Measurements from ENCODE around the gene TBC1D22A.
"Not testable (repeated sequence)": the region's sequence is repeated elsewhere in the genome, so short reads cannot be mapped to it uniquely, and the experiment has no call there.

TBC1D22A gene

GRCh38 chr22:47115921-47116320 is 353.5 kb downstream of the TBC1D22A start:
- Histone ChIP-seq H3K9me3 (ENCODE audit: control insufficient read depth, low read length) (no peaks in the 10 kb centered on the region), H3K36me3 (ENCODE audit: control insufficient read depth, insufficient read depth, low read length, severe bottlenecking) (peaks cover 3% of the 10 kb centered on the region), H3K4me3 (ENCODE audit: low read length) (no peak overlapping the region), H3K9ac (ENCODE audit: low read length) (no peak overlapping the region), H3K4me1 (ENCODE audit: control insufficient read depth, insufficient read depth, low read length) (peaks cover 7% of the 10 kb centered on the region), H3K27me3 (replicated peaks; ENCODE audit: control insufficient read depth, insufficient read depth, low read length) (no peaks in the 10 kb centered on the region)
- DNase-seq (ENCODE audit: low read depth) = no peak

- Histone ChIP-seq H3K4me3 (ENCODE audit: low read length) (no peak overlapping the region), H3K9me3 (ENCODE audit: control insufficient read depth, low read length) (no peaks in the 10 kb centered on the region), H3K9ac (ENCODE audit: low read length) (no peak overlapping the region), H3K4me1 (ENCODE audit: control insufficient read depth, insufficient read depth, low read length) (no peaks in the 10 kb centered on the region), H3K36me3 (ENCODE audit: control insufficient read depth, insufficient read depth, low read length, severe bottlenecking) (peaks cover 2% of the 10 kb centered on the region), H3K27me3 (replicated peaks; ENCODE audit: control insufficient read depth, insufficient read depth, low read length) (no peaks in the 10 kb centered on the region)
- no peak for DNase-seq (ENCODE audit: low read depth)
Observed at GRCh38 chr22:47116426-47117341, 354.2 kb downstream of the TBC1D22A start.

GRCh38 chr22:47117442-47117841 is 355.0 kb downstream of the TBC1D22A start:
- not testable (repeated sequence) for H3K4me3 ChIP-seq (ENCODE audit: low read length); H3K9me3 ChIP-seq (ENCODE audit: control insufficient read depth, low read length); H3K36me3 ChIP-seq (ENCODE audit: control insufficient read depth, insufficient read depth, low read length, severe bottlenecking); DNase-seq (ENCODE audit: low read depth); H3K9ac ChIP-seq (ENCODE audit: low read length); H3K27me3 ChIP-seq (replicated peaks; ENCODE audit: control insufficient read depth, insufficient read depth, low read length); H3K4me1 ChIP-seq (ENCODE audit: control insufficient read depth, insufficient read depth, low read length)

- H3K36me3 ChIP-seq (ENCODE audit: control insufficient read depth, insufficient read depth, low read length, severe bottlenecking) = no peaks in the 10 kb centered on the region
- H3K27me3 ChIP-seq (replicated peaks; ENCODE audit: control insufficient read depth, insufficient read depth, low read length) = no peaks in the 10 kb centered on the region
- no peaks in the 10 kb centered on the region for H3K9me3 ChIP-seq (ENCODE audit: control insufficient read depth, low read length)
- no peak overlapping the region for H3K9ac ChIP-seq (ENCODE audit: low read length)
- no peaks in the 10 kb centered on the region for H3K4me1 ChIP-seq (ENCODE audit: control insufficient read depth, insufficient read depth, low read length)
- H3K4me3 ChIP-seq (ENCODE audit: low read length) = no peak overlapping the region
- DNase-seq (ENCODE audit: low read depth) = no peak
Observed at GRCh38 chr22:47119181-47119580, 356.7 kb downstream of the TBC1D22A start.

GRCh38 chr22:47120399-47120798 is 357.9 kb downstream of the TBC1D22A start:
- no peak overlapping the region for H3K4me3 ChIP-seq (ENCODE audit: low read length)
- no peaks in the 10 kb centered on the region for H3K4me1 ChIP-seq (ENCODE audit: control insufficient read depth, insufficient read depth, low read length)
- no peaks in the 10 kb centered on the region for H3K9me3 ChIP-seq (ENCODE audit: control insufficient read depth, low read length)
- no peaks in the 10 kb centered on the region for H3K27me3 ChIP-seq (replicated peaks; ENCODE audit: control insufficient read depth, insufficient read depth, low read length)
- H3K9ac ChIP-seq (ENCODE audit: low read length) = no peak overlapping the region
- DNase-seq (ENCODE audit: low read depth) = no peak
- H3K36me3 ChIP-seq (ENCODE audit: control insufficient read depth, insufficient read depth, low read length, severe bottlenecking) = no peaks in the 10 kb centered on the region

- H3K4me1 ChIP-seq (ENCODE audit: control insufficient read depth, insufficient read depth, low read length) = no peaks in the 10 kb centered on the region
- DNase-seq (ENCODE audit: low read depth) = no peak
- no peaks in the 10 kb centered on the region for H3K36me3 ChIP-seq (ENCODE audit: control insufficient read depth, insufficient read depth, low read length, severe bottlenecking)
- H3K27me3 ChIP-seq (replicated peaks; ENCODE audit: control insufficient read depth, insufficient read depth, low read length) = no peaks in the 10 kb centered on the region
- H3K9ac ChIP-seq (ENCODE audit: low read length) = no peak overlapping the region
- no peak overlapping the region for H3K4me3 ChIP-seq (ENCODE audit: low read length)
- no peaks in the 10 kb centered on the region for H3K9me3 ChIP-seq (ENCODE audit: control insufficient read depth, low read length)
Observed at GRCh38 chr22:47121791-47122190, 359.3 kb downstream of the TBC1D22A start.

GRCh38 chr22:47122441-47123000 is 360.1 kb downstream of the TBC1D22A start:
- Histone ChIP-seq H3K9ac (ENCODE audit: low read length) (no peak overlapping the region), H3K4me1 (ENCODE audit: control insufficient read depth, insufficient read depth, low read length) (no peaks in the 10 kb centered on the region), H3K4me3 (ENCODE audit: low read length) (no peak overlapping the region), H3K27me3 (replicated peaks; ENCODE audit: control insufficient read depth, insufficient read depth, low read length) (no peaks in the 10 kb centered on the region), H3K36me3 (ENCODE audit: control insufficient read depth, insufficient read depth, low read length, severe bottlenecking) (no peaks in the 10 kb centered on the region), H3K9me3 (ENCODE audit: control insufficient read depth, low read length) (no peaks in the 10 kb centered on the region)
- DNase-seq (ENCODE audit: low read depth) = no peak

GRCh38 chr22:47123006-47123826 is 360.8 kb downstream of the TBC1D22A start:
- no peaks in the 10 kb centered on the region for H3K27me3 ChIP-seq (replicated peaks; ENCODE audit: control insufficient read depth, insufficient read depth, low read length)
- H3K36me3 ChIP-seq (ENCODE audit: control insufficient read depth, insufficient read depth, low read length, severe bottlenecking) = no peaks in the 10 kb centered on the region
- H3K4me1 ChIP-seq (ENCODE audit: control insufficient read depth, insufficient read depth, low read length) = no peaks in the 10 kb centered on the region
- no peak overlapping the region for H3K9ac ChIP-seq (ENCODE audit: low read length)
- DNase-seq (ENCODE audit: low read depth) = no peak
- no peaks in the 10 kb centered on the region for H3K9me3 ChIP-seq (ENCODE audit: control insufficient read depth, low read length)
- no peak overlapping the region for H3K4me3 ChIP-seq (ENCODE audit: low read length)

GRCh38 chr22:47123827-47124442 is 361.5 kb downstream of the TBC1D22A start:
- H3K9ac ChIP-seq (ENCODE audit: low read length) = no peak overlapping the region
- no peak overlapping the region for H3K4me3 ChIP-seq (ENCODE audit: low read length)
- H3K27me3 ChIP-seq (replicated peaks; ENCODE audit: control insufficient read depth, insufficient read depth, low read length) = no peaks in the 10 kb centered on the region
- no peaks in the 10 kb centered on the region for H3K36me3 ChIP-seq (ENCODE audit: control insufficient read depth, insufficient read depth, low read length, severe bottlenecking)
- no peaks in the 10 kb centered on the region for H3K9me3 ChIP-seq (ENCODE audit: control insufficient read depth, low read length)
- no peaks in the 10 kb centered on the region for H3K4me1 ChIP-seq (ENCODE audit: control insufficient read depth, insufficient read depth, low read length)
- no peak for DNase-seq (ENCODE audit: low read depth)

- no peaks in the 10 kb centered on the region for H3K27me3 ChIP-seq (replicated peaks; ENCODE audit: control insufficient read depth, insufficient read depth, low read length)
- H3K36me3 ChIP-seq (ENCODE audit: control insufficient read depth, insufficient read depth, low read length, severe bottlenecking) = no peaks in the 10 kb centered on the region
- H3K4me3 ChIP-seq (ENCODE audit: low read length) = no peak overlapping the region
- H3K9me3 ChIP-seq (ENCODE audit: control insufficient read depth, low read length) = no peaks in the 10 kb centered on the region
- H3K4me1 ChIP-seq (ENCODE audit: control insufficient read depth, insufficient read depth, low read length) = no peaks in the 10 kb centered on the region
- no peak overlapping the region for H3K9ac ChIP-seq (ENCODE audit: low read length)
- DNase-seq (ENCODE audit: low read depth) = no peak
Observed at GRCh38 chr22:47124451-47124881, 362.0 kb downstream of the TBC1D22A start.

GRCh38 chr22:47124961-47125360 is 362.5 kb downstream of the TBC1D22A start:
- Histone ChIP-seq H3K4me1 (ENCODE audit: control insufficient read depth, insufficient read depth, low read length) (no peaks in the 10 kb centered on the region), H3K9me3 (ENCODE audit: control insufficient read depth, low read length) (no peaks in the 10 kb centered on the region), H3K4me3 (ENCODE audit: low read length) (no peak overlapping the region), H3K36me3 (ENCODE audit: control insufficient read depth, insufficient read depth, low read length, severe bottlenecking) (no peaks in the 10 kb centered on the region), H3K27me3 (replicated peaks; ENCODE audit: control insufficient read depth, insufficient read depth, low read length) (no peaks in the 10 kb centered on the region), H3K9ac (ENCODE audit: low read length) (no peak overlapping the region)
- no peak for DNase-seq (ENCODE audit: low read depth)

Data from adipocyte (in vitro differentiated cells).